Esophagus squamous epithelium (tissue), 4 donors: ENCODE results near the gene ERVK3-1.

Experiments used
- CTCF ChIP-seq, 6 experiments: fragments of 450-650 bp in 4 of 6; fragments of 200-600 bp in 2 of 6; sonication (generic) in 2 of 6; IDR thresholded peaks; one replicate each; pipeline ENCODE4 v1.5.1; 2016 to 2019; ENCODE audit warnings: antibody characterized with exemption in 6 of 6, mild to moderate bottlenecking in 4 of 6, moderate library complexity in 4 of 6
- POLR2A ChIP-seq, 4 donors: fragments of 450-650 bp; IDR thresholded peaks; one replicate each; pipeline ENCODE4 v1.6.1; 2017; ENCODE audit warnings: antibody characterized with exemption in 4 of 4, mild to moderate bottlenecking in 4 of 4, moderate library complexity in 3 of 4

DNA sequence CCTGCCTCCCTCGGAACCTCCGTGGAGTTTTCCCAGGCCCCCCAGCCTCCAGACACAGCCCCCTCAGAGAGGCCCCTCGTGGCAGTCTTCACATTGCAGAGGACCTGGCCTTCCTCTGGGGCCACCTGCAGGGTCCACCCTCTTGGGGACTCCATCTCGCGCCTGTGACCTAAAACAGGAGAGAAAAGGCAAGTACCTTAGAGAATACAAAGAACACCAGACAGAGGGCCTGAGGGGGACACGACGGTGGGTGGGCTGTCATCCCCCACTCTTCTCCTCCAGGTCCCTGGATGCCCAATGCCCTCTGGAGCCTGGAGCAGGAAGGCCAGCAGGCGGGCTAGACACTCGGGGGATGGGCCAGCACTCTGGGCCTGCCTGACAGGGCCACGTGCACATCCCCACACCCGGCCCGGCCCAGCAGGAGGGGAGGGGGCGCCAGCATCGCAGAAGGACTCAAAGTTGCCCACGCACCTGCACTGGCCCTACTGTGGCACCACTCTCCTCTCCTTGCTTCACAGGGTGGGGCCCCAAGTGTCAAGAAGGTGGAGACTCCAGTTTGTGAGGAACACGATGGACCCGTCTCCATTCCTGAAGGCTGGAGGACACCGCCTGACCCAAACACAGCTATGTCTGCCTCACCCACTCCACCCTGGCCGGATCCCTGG, 52.4 kb downstream of the ERVK3-1 start:
- TF ChIP-seq POLR2A (IDR thresholded peaks at IDR 0.05) (no peak), CTCF (IDR thresholded peaks at IDR 0.05) (no peak)
